AML-193 (cell line): ENCODE data around the gene KCNJ16.

Source experiments
- DNase-seq, 2 experiments: peaks; one replicate each; lab custom pipeline; 2025; lab: John Stamatoyannopoulos, UW

Gene KCNJ16

GRCh38 chr17:70098030-70098429 is 23.0 kb downstream of the KCNJ16 start:
- no peak for DNase-seq

DNA sequence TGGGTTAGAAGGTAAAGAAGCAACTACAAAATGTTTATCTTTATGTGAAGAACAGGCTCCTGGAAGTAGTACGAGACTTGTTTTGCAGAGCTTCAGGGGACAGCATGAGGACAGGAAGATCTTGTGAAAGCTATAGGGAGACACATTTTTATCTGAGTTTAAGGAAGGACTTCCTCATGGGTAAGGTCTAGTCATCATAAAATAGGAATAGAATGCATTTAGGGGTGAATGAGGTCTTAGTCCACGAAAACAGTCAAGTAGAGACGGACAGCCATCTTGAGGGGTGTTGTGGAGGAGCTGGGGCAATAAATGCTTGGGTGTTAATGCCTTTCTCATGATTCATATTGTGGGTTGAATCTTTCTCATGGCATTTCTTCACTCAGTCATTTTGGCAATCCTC is 24.3 kb downstream of the KCNJ16 start:
- peak in 1 of 2 experiments; percentile 17 for DNase-seq

GRCh38 chr17:70099884-70100283 is 24.9 kb downstream of the KCNJ16 start:
- DNase-seq: peak in 1 of 2 experiments; percentile 10

GRCh38 chr17:70100983-70101382 is 26.0 kb downstream of the KCNJ16 start:
- DNase-seq: no peak

DNA sequence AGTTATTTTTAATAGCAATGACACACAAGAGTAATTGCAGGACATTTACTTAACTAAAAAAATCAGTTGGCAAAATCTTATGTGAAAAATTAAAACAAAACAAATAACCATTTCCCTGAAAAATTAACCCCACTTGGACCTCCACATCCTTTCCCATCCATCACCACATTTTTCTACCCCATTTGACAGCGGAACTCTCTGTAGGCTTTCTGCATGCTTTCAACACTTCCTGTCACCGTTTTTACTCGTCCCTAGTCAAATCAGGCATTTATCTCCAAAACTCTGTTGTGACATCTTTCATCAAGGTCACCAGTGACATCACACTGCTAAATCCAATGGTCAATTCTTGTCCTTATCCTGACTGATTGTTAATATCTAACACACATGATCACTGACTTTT is 27.5 kb downstream of the KCNJ16 start:
- DNase-seq: no peak

- no peak for DNase-seq
Observed at GRCh38 chr17:70104791-70105523, 29.9 kb downstream of the KCNJ16 start.

DNA sequence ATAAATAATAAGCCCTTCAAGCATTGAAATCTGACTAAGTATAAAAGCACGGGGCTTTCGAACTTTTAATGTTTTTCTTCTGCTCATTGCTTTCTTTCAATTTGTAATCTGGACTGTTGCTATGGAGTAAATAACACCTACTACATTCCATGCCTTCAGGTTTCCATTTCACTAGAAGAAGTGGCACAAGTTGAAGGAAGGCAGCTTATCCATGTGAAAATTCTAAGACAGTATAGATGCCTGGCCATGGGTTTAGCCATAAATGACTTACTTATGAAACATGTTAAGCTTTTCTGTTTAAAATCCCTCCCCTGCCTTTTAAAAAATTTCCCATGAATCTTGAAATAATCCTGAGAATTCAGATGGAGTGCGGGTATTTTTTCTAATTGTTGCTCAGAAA is 30.6 kb downstream of the KCNJ16 start:
- DNase-seq: no peak

GRCh38 chr17:70106551-70106950 is 31.5 kb downstream of the KCNJ16 start:
- DNase-seq: no peak

- no peak for DNase-seq
Observed at GRCh38 chr17:70107441-70107840, 32.4 kb downstream of the KCNJ16 start.

DNA sequence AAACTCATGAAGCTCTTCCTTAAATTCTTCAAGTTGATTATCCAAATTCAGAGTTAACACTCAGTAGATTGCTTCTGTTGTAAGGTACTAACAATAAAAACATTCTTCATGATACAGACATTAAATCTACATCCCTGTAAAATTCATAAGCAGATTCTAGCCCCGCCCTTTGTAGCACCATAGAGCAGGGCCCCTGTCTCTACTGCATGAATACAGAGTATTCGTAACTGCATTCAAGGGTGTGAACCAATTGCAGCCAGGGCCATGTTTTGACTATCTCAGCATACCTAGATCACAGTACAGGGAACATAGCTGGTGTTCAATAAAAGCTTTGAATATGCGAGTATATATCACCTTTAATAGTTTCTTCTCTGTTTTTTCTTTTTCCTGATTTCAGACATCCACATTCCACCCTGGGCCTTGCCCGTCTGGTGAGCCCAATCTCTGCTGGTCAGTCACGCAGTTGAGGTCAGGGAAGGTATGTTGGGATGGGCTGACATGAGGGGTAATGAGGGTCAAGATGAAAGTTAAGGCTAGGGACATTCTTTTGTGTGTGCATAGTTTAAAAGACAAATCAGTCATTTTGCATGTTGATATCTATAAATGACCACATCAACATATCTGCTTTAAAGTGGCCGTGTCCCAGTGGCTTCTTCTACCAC is 33.0 kb downstream of the KCNJ16 start:
- DNase-seq: no peak

- DNase-seq: no peak
Observed at GRCh38 chr17:70109497-70109896, 34.5 kb downstream of the KCNJ16 start.

DNA sequence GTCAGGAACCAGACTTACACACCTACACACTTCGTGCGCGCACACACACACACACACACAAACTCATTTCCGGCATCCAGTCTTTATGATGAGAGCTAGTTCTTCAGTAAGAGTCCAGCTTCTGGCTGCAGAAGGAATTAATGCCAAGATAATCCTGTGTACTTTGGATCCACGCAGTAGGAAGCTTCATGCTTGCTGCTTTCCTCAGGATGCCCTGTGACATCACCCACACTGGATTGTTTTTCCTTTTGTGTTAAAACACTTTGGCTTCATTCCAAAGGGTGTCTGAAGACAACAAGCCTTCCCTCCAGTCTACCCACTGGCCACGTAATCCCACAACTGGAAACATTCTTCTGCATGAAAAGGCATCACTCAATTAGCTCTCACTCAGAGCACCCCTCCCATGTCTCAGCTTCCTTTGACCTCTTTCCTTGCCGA is 35.4 kb downstream of the KCNJ16 start:
- no peak for DNase-seq

DNA sequence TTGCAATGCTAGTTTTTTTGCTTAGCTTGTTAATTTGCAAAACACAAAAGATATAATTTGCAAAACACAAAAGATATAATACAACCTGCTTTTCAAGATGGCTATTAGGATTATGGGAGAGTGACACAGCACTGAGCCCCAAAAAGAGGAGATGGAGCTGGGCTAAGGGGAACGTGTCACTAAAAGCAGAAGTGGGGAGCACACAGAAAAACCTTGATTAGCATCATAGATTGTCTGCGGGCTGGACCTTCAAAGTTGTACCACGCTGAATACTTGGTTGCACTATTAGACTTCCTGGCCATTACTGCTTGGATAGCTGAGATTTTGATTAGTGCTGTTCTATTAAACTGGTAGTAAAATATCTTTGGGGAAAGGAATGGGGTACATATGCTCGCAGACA is 36.2 kb downstream of the KCNJ16 start:
- DNase-seq: no peak

DNA sequence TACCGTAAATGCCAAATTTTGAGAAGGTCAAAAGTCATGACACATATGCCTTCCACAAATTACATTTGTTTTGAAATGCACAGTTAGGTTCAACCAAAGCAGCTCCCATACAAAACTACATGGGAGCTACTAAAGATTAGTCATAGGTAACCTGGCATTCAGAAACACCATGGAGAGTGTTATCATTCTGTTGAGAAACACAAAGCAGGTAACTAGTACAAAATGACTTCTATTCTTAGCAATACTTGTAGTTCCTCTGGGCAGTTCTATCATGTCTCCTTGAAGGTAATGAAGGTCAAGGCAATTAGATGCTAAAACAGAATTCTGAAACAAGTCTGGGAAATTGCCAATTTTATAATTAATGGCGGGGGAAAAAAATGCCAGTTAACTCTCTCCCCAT is 39.4 kb downstream of the KCNJ16 start:
- DNase-seq: no peak

- DNase-seq: no peak
Observed at GRCh38 chr17:70115126-70115525, 40.1 kb downstream of the KCNJ16 start.

DNA sequence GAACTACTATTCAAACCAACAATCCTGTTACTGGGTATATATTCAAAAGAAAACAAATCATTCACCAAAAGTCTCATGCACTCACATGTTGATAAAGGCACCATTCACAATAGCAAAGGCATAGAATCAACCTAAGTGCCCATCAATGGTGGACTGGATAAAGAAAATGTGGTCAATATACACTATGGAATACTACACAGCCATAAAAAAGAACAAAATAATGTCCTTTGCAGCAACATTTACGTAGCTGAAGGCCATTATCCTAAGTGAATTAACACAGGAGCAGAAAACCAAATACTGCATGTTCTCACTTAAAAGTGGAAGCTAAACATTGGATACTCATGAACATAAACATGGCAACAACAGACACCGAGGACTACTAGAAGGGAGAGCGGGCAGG is 41.9 kb downstream of the KCNJ16 start:
- DNase-seq: no peak

GRCh38 chr17:70119545-70119944 is 44.5 kb downstream of the KCNJ16 start:
- DNase-seq: no peak

- no peak for DNase-seq
Observed at GRCh38 chr17:70119983-70120382, 45.0 kb downstream of the KCNJ16 start.

GRCh38 chr17:70120425-70120824 is 45.4 kb downstream of the KCNJ16 start:
- DNase-seq: no peak

DNA sequence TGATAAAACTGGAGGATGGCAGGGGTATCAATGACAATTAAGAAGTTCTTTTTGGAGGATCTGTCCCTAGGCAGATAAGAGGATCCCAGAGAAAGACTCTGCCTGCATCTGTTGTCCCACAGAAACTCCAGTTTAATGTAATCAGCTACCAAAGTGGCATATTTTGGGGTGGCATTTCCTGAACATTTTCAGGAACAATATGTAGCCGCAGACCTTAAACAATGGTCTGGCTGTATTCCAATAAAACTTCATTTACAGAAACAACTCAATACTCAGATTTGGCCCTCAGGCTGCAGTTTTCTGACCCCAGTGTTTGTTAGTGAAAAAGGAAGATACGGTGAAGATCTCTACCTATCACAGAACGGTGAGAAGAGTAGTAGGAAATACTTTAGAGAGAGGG is 46.1 kb downstream of the KCNJ16 start:
- DNase-seq: no peak

GRCh38 chr17:70123193-70123592 is 48.2 kb downstream of the KCNJ16 start:
- DNase-seq: no peak

- no peak for DNase-seq
Observed at GRCh38 chr17:70124723-70125122, 49.7 kb downstream of the KCNJ16 start.

GRCh38 chr17:70127221-70127873 is 52.3 kb downstream of the KCNJ16 start:
- no peak for DNase-seq
